HuH-7.5 (cell line): ENCODE results near the gene ABCA13.

Experiments used
- DNase-seq: peaks from one replicate; pipeline ENCODE4 v3.0.0; 2011; ENCODE audit warnings: low spot score

Gene ABCA13

GRCh38 chr7:48245751-48246472, 74.7 kb downstream of the ABCA13 start:
- no peak for DNase-seq

DNA sequence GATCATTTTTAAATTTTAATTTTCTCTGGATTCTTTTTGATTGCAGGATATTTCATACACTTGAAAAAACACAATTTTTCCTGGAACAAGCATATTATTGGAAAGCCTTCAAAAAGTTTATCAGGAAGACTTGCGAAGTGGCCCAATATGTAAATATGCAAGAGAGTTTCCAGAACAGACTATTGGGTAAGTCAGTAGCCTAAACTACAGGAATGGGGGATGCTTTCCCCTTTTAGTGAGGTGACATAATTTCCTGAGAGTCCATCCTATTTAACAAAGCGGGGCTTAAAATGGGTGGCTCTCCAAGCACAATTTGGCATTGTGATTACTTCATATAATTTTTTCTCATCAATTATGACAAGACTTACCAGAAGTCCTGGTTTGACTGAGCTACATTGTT, 77.9 kb downstream of the ABCA13 start:
- DNase-seq, result no peak

GRCh38 chr7:48250441-48250951, 79.2 kb downstream of the ABCA13 start:
- no peak for DNase-seq

DNA sequence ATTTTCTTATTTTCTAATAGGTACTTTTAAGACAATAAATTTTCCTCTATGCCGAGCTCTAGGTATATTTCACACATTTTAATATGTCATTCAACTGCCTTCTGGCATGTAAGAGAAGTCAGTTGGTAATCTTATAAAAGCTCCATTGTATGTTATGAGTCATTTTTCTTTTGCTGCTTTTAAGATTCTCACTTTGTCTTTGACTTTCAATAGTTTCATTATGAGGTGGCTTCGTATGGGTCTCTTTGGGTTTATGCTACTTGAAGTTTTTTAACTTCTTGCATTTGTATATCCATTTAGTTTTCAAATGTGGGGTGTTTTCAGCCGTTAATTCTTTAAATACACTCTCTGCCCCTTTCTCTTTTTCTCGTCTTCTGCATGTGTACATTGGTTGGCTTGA, 80.5 kb downstream of the ABCA13 start:
- no peak for DNase-seq

- DNase-seq, result no peak
These were observed 81.7 kb downstream of the ABCA13 start for GRCh38 chr7:48252995-48253394.

- DNase-seq, result no peak
These were observed 83.8 kb downstream of the ABCA13 start for GRCh38 chr7:48255046-48255445.

- no peak for DNase-seq
These were observed 88.4 kb downstream of the ABCA13 start for GRCh38 chr7:48259463-48260280.

DNA sequence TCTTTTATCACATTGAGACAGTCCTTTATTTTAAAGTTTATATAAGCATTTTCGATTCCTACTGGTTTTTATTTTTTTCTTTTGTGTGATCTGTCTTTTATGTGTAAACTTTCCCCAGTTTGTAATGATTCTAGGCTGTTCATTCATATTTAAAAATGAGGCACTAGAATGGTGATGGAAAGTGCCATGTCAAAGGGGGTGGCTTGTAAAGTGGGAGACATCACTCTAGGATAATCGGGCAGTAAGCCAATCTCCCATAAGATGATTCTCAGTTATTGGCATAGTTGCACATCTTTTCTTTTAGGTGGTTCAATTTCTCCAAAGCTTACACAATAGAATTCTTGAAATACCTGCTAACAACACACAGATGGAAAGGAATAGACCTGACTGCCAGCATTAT, 90.4 kb downstream of the ABCA13 start:
- no peak for DNase-seq

GRCh38 chr7:48262606-48263310, 91.5 kb downstream of the ABCA13 start:
- DNase-seq, result no peak

- DNase-seq, result no peak
These were observed 92.0 kb downstream of the ABCA13 start for GRCh38 chr7:48263311-48263650.

GRCh38 chr7:48269066-48269465, 97.8 kb downstream of the ABCA13 start:
- no peak for DNase-seq

- no peak for DNase-seq
These were observed 103.4 kb downstream of the ABCA13 start for GRCh38 chr7:48274662-48275061.

- no peak for DNase-seq
These were observed 108.2 kb downstream of the ABCA13 start for GRCh38 chr7:48279420-48279819.

GRCh38 chr7:48280100-48280499, 108.8 kb downstream of the ABCA13 start:
- no peak for DNase-seq

DNA sequence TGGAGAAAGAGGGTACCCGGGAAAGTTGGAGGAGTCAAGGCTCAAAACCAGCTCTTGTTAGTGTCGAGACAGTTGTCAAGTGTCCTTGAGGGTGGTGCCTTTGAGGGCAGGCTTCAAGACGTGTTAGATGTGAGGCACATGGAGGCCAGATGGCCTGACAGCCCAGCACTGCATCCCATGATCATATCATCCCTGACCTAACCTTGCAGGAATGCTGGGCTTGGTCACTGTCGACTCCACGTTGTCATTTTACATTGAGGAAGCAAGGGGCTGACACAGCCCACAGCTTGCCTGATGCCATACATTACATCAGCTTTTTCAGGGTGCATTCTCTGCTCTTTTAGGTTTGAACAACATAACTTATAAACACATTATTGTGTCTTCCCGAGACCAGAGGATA, 114.1 kb downstream of the ABCA13 start:
- no peak for DNase-seq

DNA sequence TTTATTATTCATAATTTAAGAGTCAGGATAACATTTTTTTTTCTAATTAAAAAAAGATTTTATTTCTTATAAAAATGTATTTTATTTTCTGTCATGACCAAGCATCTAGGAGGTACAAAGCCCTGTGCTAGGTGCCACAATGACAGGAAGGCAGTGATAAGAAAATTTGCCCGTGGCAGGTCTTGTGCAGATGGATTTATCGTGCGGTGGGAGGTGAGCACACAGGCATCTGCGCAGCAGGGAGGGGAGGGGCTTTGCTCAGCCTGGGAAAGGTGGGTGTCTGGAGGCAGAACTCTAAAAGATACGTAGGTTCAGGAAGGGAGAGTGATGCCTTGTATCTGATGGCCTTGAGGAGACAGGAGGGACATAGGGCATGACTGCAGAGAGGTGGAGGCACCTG, 115.6 kb downstream of the ABCA13 start:
- no peak for DNase-seq

- no peak for DNase-seq
These were observed 118.4 kb downstream of the ABCA13 start for GRCh38 chr7:48289656-48290055.

- no peak for DNase-seq
These were observed 121.7 kb downstream of the ABCA13 start for GRCh38 chr7:48292949-48293348.

- DNase-seq, result no peak
These were observed 124.2 kb downstream of the ABCA13 start for GRCh38 chr7:48295296-48295971.

GRCh38 chr7:48296966-48297365, 125.7 kb downstream of the ABCA13 start:
- DNase-seq, result no peak

DNA sequence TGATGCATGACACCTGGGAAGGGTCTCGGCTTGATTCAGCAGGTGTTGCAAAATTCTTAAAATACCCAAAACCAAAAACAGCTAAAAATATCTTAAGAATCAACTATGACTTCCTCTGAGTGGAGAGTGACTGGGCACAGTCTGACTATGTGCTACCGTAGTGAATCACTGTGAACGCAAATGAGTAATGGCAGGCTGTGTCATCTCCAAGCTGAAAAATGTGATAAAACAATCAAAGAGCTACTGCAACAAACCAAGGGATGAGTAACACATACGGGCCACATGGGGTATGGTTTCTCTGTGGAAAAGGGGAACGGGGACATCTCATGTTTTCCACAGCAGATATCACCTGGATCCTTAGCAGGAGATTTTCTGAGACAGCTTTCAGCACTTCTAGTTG, 127.5 kb downstream of the ABCA13 start:
- DNase-seq, result no peak

DNA sequence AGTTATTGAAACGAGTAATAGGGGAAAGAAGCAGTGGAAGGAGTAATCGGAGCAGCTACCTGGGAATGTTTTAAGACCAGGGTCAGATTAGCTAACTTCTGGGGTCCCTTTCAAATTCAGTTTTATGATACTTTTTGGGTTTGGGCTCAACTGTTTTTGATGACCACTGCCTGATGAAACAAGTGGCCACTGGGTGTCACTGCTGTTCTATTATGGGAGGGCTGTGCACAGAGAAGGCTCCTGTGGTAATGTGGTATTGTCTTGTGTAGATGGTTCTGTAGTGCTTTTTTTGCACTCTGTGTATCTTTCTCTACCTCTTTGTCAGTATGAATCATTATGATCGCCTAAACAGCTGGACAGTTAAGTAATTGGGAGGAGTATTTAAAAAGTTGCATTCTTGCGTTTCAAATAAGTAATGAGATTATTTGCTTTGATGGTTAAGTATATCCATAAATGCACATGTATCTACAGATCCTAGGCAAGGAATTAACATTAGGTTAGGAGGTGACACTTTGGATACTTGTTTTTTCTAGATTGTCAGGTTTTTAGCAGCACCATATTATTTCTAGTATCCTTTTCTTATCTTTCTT, 128.4 kb downstream of the ABCA13 start:
- DNase-seq, result peak; percentile 47
